ENCODE results near the gene AGRN. TPM values are rescaled to one million over a fixed set of nuclear protein-coding genes. Genes with fewer than 3 reads are reported as not detected.
"Not testable (repeated sequence)": the region's sequence is repeated elsewhere in the genome, so short reads cannot be mapped to it uniquely, and the experiment has no call there.

AGRN gene
- total RNA-seq, 4 donors from 2014 or later: 20.0 to 35.8 (median 32.0) TPM

DNA sequence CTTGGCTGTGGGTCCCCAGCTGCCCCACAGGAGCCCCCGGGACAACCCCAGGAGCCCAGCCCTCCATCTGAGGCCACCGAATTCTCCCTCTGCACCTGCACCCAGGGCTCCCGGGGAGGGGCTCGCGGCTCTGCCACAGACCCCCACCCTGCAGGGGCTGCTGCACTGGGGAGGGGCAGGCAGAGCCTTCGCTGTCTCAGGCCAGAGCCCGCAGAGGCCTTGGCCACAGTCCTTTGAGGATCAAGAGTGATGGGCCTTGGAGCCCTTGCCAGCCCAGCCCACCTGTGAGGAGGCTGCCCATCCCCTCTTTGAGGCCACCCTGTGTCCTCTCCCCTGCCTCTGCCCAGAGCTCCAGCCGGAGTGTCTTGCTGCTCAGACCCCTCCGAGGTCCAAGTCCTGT is 44.6 kb upstream of the AGRN start:
- Histone ChIP-seq H3K27me3 (peaks cover 0 to 81% (median 5%) of the 10 kb centered on the region in 4 donors), H3K4me1 (peaks cover 19 to 48% (median 20%) of the 10 kb centered on the region in 3 donors), H3K36me3 (peaks cover 0 to 36% (median 0%) of the 10 kb centered on the region in 3 donors), H3K9me3 (no peaks in the 10 kb centered on the region), H3K27ac (peak overlapping the region in 3 of 4 donors; percentile 73 to 87 (median 74)), H3K4me3 (no peak overlapping the region)
- 29 to 60% methylated on average over 1 of the region's 9 CpGs for WGBS, 2 donors
- DNase-seq: no peak
- TF ChIP-seq POLR2A (IDR thresholded peaks at IDR 0.05) (no peak), CTCF (IDR thresholded peaks at IDR 0.05) (no peak)
- intact Hi-C loops (cut with DNase I): no loop called here

- WGBS, 2 donors: 14% methylated on average over 2 of the region's 40 CpGs; no CpG with 5 or more reads in 1 of the 2 donors
- TF ChIP-seq POLR2A (IDR thresholded peaks at IDR 0.05) (peak in 1 of 4 donors; percentile 11), CTCF (IDR thresholded peaks at IDR 0.05) (peak in 5 of 6 experiments; percentile 36 to 89 (median 66))
- Histone ChIP-seq H3K4me3 (peak overlapping the region; percentile 22 to 60 (median 38)), H3K36me3 (peaks cover 0 to 36% (median 0%) of the 10 kb centered on the region in 3 donors), H3K27ac (peak overlapping the region; percentile 54 to 87 (median 74)), H3K27me3 (peaks cover 0 to 81% (median 2%) of the 10 kb centered on the region in 4 donors), H3K9me3 (no peaks in the 10 kb centered on the region), H3K4me1 (peaks cover 13 to 47% (median 16%) of the 10 kb centered on the region in 3 donors)
- DNase-seq: no peak
- intact Hi-C loops (cut with DNase I): no loop called here
Measured at GRCh38 chr1:975896-976683, 43.8 kb upstream of the AGRN start.

- not testable (repeated sequence) for DNase-seq
Measured at GRCh38 chr1:976791-977190, 43.1 kb upstream of the AGRN start.

DNA sequence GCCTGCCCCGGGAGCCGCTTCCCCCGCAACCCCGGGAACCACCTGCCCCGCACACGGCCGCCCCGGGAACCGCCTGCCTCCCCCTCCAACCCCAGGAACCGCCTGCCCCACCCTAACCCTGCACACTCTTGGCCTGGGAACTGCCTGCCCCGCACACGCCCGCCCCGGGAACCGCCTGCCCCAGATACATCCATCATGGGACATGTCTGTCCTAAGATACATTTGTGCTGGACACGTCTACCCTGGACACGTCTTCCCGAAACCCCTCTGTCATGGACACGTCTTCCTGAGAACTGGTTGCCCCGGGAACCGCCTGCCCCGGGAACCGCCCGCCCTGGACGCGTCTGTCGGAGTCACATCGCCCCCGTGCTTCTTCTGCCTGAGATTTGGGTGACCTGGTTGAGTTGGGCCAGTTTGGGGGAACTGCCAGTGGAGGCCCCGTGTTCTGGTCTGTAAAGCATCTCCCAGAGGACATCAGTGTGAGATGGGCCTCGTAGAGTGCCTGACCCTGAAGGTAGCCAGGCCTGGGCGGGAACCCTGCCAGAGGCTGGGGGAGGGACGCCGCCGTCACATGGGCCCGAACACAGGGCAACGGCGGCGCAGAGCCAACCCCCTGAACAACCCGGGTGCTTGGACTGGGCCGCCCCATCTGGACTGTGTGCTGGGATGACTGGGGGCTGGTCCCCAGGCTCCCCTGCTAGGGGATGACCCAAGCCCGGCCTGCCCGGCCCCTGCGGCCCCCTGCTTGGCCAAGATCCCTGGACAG is 41.7 kb upstream of the AGRN start:
- Histone ChIP-seq H3K4me3 (no peak overlapping the region), H3K27ac (no peak overlapping the region), H3K27me3 (peaks cover 0 to 81% (median 2%) of the 10 kb centered on the region in 4 donors), H3K4me1 (peaks cover 8 to 35% (median 13%) of the 10 kb centered on the region in 3 donors), H3K36me3 (peaks cover 0 to 22% (median 0%) of the 10 kb centered on the region in 3 donors), H3K9me3 (no peaks in the 10 kb centered on the region)
- 73 to 76% methylated on average over 12 to 18 of the region's 44 CpGs for WGBS, 2 donors
- DNase-seq: no peak
- TF ChIP-seq POLR2A (IDR thresholded peaks at IDR 0.05) (no peak), CTCF (IDR thresholded peaks at IDR 0.05) (no peak)
- intact Hi-C loops (cut with DNase I): no loop called here

More at GRCh38 chr1:976791-977190, 43.1 kb upstream of the AGRN start:
- no CpG with 5 or more reads among the region's 39 CpGs for WGBS, 2 donors
- H3K27ac ChIP-seq; intact Hi-C loops (cut with DNase I); H3K9me3 ChIP-seq: not testable (repeated sequence)
- peaks cover 9 to 40% (median 13%) of the 10 kb centered on the region in 3 donors for H3K4me1 ChIP-seq
- peak overlapping the region in 1 of 4 donors; percentile 44 for H3K4me3 ChIP-seq
- peaks cover 0 to 81% (median 2%) of the 10 kb centered on the region in 4 donors for H3K27me3 ChIP-seq
- H3K36me3 ChIP-seq: peaks cover 0 to 36% (median 0%) of the 10 kb centered on the region in 3 donors

- H3K4me1 ChIP-seq: peaks cover 8 to 40% (median 13%) of the 10 kb centered on the region in 3 donors
- intact Hi-C loops (cut with DNase I): no loop called here
- no peak for DNase-seq
- H3K27me3 ChIP-seq: peaks cover 0 to 81% (median 2%) of the 10 kb centered on the region in 4 donors
- H3K4me3 ChIP-seq: no peak overlapping the region
- H3K9me3 ChIP-seq: no peaks in the 10 kb centered on the region
- no peak for TF ChIP-seq POLR2A (IDR thresholded peaks at IDR 0.05)
- no peak for TF ChIP-seq CTCF (IDR thresholded peaks at IDR 0.05)
- H3K36me3 ChIP-seq: peaks cover 0 to 14% (median 0%) of the 10 kb centered on the region in 3 donors
- no peak overlapping the region for H3K27ac ChIP-seq
- 78% methylated on average over 14 of the region's 60 CpGs; no CpG with 5 or more reads in 1 of the 2 donors for WGBS, 2 donors
Measured at GRCh38 chr1:978835-979743, 40.8 kb upstream of the AGRN start.
